GM21515 (cell line): ENCODE results near the gene IRF3.

Source experiments
- ATAC-seq: cut with Tn5 transposase; IDR thresholded peaks from one replicate; pipeline ENCODE4 v1.9.1; 2021; ENCODE audit not compliant: unreplicated experiment

The IRF3 gene

DNA sequence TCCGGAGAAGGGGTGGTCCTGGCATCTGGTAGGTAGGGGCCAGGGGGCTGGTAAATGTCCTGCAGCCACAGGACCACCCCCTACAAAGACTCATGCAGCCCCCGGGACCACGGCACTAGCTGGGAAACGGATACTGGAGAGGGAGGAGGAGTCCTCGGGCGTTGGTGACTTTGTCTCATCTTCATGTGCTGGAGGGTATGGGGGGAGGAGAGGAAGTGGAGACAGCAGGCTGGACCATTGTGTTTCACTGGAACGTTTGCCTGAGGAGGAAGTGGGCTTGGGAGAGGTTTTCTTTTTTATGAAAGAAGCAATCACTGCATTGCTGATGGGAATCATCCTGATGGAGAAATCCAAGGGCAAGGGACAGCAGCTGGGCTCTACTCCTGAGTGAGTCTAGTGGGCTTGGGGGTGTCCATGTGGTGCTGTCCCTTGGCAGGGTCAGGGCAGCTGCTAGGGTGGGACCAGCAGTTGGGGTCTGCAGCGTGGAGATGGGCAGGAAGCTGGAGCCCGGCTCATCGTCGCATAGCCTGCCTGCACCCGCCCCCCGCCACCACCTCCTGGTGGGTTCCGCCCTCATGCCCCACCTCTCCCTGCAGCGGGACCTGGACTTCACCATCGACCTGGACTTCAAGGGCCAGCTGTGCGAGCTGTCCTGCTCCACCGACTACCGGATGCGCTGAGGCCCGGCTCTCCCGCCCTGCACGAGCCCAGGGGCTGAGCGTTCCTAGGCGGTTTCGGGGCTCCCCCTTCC, 22.1 kb upstream of the IRF3 start:
- ATAC-seq, result no peak

GRCh38 chr19:49687150-49687549, 21.5 kb upstream of the IRF3 start:
- no peak for ATAC-seq

- ATAC-seq, result no peak
These were observed 20.9 kb upstream of the IRF3 start for GRCh38 chr19:49686503-49687088.

GRCh38 chr19:49685845-49686332, 20.2 kb upstream of the IRF3 start:
- no peak for ATAC-seq

DNA sequence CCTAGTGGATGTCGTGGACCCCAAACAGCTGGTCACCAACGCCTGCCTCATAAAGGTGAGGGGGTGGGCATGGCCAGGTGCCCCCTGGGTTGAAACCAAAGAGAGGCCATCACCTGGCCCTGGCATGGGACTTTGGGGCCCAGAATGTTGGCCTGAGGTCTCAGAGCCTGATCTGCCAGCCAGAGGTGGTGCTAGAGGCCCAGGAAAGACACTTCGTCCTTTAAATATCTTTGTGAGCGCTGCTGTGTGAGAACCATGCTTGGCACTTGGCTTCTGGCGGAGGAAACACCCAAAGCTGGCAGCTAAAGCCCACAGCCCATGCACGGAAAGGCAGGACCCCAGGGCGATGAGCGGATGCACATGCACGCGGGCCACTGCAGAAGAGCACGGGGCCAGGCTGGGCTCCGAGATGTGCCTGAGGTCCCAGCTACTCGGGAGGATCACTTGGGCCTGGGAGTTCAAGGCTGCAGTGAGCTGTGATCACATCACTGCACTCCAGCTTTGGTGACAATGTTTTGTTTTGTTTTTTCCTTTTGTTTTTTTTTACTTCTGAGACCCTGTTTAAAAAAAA, 19.4 kb upstream of the IRF3 start:
- no peak for ATAC-seq

GRCh38 chr19:49684251-49684982, 18.8 kb upstream of the IRF3 start:
- no peak for ATAC-seq

- no peak for ATAC-seq
These were observed 18.2 kb upstream of the IRF3 start for GRCh38 chr19:49683814-49684250.

DNA sequence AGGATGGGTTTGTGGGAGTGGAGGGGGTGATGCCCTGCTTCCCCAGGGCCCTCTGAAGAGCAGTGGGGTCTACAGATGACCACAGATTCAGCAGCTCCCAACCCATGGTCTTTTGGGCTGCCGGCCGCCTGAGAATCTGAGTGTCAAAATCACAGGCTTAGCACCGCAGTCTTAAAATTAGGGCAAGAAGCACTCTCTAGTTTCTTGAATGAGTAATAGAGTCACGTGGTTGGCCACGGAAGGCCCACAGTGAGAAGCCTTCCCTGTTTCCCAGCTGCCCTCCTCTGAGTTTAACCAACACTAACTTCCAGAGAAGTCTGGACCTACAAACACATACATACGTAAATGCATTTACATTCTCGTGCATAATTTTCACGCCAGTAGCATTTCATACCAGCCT, 16.6 kb upstream of the IRF3 start:
- no peak for ATAC-seq

DNA sequence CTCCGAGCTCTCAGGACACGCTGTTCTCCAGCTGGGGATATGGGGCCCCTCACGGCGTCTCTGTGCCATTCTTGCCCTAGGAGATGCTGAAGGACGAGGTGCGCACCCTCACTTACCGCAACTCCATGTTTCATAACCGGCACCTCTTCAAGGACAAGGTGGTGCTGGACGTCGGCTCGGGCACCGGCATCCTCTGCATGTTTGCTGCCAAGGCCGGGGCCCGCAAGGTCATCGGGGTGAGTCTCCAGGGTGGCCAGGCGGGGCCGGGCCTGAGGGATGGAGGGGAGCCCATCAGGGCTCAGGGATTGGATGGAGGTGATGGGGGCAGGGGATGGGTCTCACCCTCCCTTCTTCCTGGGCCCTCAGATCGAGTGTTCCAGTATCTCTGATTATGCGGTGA, 16.2 kb upstream of the IRF3 start:
- ATAC-seq, result no peak

- no peak for ATAC-seq
These were observed 15.0 kb upstream of the IRF3 start for GRCh38 chr19:49680421-49681351.

DNA sequence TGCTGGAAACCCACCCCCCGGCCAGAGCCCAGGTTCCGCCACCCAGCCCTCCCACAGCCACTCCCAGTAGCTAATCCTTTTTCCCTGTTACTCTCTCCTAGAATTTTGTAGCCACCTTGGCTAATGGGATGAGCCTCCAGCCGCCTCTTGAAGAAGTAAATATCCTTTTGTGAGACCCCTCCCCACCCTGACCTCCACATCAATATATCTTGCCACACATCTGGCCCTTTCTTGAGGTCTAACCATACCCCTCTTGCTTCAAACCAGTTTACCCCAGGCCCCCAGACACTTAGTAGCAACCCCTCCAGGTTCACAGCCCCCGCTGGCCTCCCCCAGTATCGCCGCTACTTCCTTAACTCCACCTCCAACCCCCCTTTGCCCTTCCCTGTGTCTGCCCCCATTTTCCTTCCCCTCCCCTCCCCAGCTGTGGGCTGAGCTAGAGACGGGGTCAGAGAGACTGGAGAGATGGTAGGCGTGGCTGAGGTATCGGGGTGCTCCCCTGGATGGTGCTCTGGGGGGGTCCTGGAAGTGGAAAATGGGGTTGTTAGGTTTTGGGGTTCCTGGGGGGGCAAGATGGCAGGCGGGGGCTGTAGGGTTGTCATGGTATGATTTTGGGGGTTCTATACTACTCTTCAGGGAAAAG, 14.2 kb upstream of the IRF3 start:
- no peak for ATAC-seq

DNA sequence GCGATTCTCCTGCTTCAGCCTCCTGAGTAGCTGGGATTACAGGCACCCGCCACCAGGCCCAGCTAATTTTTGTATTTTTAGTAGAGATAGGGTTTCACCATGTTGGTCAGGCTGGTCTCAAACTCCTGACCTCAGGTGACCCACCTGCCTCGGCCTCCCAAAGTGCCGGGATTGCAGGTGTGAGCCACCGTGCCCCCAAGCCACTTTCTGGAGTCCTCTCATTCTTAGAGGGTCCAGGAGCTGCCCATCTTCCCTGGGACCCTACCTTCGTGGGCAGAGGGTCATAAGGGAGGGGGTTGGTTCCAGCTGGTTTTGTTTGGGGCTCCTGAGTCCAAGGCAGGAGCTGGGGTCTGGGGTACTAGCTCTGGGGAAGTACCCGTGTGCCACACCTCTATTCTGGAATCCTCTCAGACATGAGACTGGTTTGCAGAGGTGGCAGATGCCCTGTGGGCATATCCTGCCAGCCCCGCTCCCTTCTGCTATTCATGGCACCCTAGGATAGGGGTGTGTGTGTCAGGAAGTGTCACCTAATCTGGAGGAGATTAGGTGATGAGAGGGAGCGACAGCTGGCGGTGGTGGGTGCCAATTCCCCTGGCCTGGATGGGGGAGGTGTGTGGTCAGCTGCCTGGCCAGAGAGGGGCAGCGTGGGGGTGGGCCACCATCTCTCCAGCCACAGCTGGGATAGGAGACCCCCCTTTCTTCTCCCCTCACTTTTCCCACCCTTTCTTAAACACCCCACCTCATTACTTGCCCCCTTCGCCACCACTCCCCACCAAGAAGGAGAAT, 13.5 kb upstream of the IRF3 start:
- no peak for ATAC-seq

GRCh38 chr19:49677901-49678674, 12.4 kb upstream of the IRF3 start:
- no peak for ATAC-seq

DNA sequence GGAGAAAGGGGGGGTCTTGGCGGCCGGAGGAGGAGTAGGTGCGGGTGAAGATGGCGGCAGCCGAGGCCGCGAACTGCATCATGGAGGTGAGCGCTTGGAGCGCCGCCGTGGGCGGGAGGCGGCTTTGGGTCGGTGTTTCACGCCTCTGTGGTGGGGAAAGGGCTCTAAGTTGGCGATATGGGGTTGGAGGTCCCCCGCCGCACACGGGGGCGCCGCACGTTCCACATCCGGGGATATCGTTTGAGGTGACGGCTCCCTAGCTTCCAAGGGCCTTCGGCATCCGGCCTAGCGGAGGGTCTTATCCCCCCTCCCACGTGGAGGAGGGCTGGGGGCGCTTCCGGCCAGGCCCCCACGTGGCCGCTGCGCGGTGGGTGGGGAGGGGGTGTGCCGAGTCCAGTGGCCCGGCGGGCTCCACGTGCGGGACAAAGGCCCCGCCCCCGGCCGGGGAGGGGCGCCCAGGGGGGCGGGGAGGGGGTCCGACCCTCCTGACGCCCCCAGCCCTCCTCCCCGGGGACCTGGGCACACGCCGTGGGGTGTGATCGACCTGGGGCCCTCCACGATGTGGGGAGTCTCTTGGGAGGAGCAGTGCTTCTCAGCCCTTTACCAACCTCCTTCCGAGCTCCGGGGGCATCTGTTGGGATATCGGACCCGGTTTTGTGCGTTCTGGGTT, 11.7 kb upstream of the IRF3 start, which contains the start of gene PRMT1:
Gene PRMT1, plus strand, starts transcription at position 41 of the 670 bp plus-strand sequence. Its CDS starts 10 bp downstream, at position 51.
- no peak for ATAC-seq

DNA sequence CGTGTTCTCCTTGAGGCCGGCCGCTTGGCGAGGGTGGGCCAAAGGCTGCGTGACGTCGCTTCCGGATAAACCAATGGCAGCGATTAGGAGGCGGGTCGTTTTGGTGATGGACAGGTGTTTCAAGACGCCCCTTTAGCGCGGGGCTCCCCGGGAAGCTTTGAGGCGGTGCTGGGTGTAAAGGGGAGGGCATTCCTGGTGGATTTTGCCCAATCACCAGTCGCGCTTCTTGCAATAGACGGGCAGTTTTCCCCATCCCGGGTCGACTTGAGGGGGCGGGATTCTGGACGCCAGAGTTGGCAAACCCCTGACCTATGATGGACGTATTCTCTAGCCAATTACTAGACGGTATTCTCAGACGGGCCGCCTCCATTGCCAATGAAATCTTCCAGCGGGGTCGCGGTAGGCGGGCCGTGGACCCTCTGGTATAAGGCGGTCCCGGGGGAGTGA, 11.2 kb upstream of the IRF3 start:
- ATAC-seq, result peak; percentile 54

- ATAC-seq, result peak; percentile 24
These were observed 10.6 kb upstream of the IRF3 start for GRCh38 chr19:49676136-49676783.
